ENCODE results near the gene BLVRB.
"Not testable (repeated sequence)": the region's sequence is repeated elsewhere in the genome, so short reads cannot be mapped to it uniquely, and the experiment has no call there.

- not testable (repeated sequence) for TF ChIP-seq EZH2 (IDR thresholded peaks at IDR 0.05; ENCODE audit: insufficient read depth, poor library complexity, severe bottlenecking); EZH2phosphoT487 (IDR thresholded peaks at IDR 0.05; ENCODE audit: insufficient read depth, low read depth)
These were observed 35.4 kb upstream of the BLVRB start for GRCh38 chr19:40500678-40501530.

Data from GM23248 (cell line).